HS-27A (cell line): ENCODE measurements around the gene NACAD.

Source experiments
- DNase-seq: peaks from one replicate; pipeline ENCODE4 v3.0.0-alpha.2; 2012; ENCODE audit warnings: low read depth, missing footprints

NACAD gene

GRCh38 chr7:45088821-45089340, at the start of gene NACAD:
Gene NACAD (minus strand): TSS chr7:45088969. CDS start chr7:45088894, 75 bp downstream.
- no peak for DNase-seq

- peak; percentile 20 for DNase-seq
Measured at GRCh38 chr7:45136106-45137060, 47.6 kb upstream of the NACAD start.

GRCh38 chr7:45133877-45134276, 45.1 kb upstream of the NACAD start:
- DNase-seq: no peak

- no peak for DNase-seq
Measured at GRCh38 chr7:45133352-45133751, 44.6 kb upstream of the NACAD start.

- DNase-seq: no peak
Measured at GRCh38 chr7:45132708-45133320, 44.0 kb upstream of the NACAD start.

GRCh38 chr7:45131891-45132290, 43.1 kb upstream of the NACAD start:
- no peak for DNase-seq

- DNase-seq: no peak
Measured at GRCh38 chr7:45130910-45131309, 42.1 kb upstream of the NACAD start.

GRCh38 chr7:45129906-45130305, 41.1 kb upstream of the NACAD start:
- DNase-seq: no peak

GRCh38 chr7:45129181-45129800, 40.5 kb upstream of the NACAD start:
- no peak for DNase-seq

GRCh38 chr7:45126920-45127319, 38.2 kb upstream of the NACAD start:
- DNase-seq: no peak

- no peak for DNase-seq
Measured at GRCh38 chr7:45126201-45126600, 37.4 kb upstream of the NACAD start.

GRCh38 chr7:45125193-45125904, 36.6 kb upstream of the NACAD start:
- no peak for DNase-seq

GRCh38 chr7:45123913-45124710, 35.3 kb upstream of the NACAD start:
- DNase-seq: no peak

GRCh38 chr7:45122975-45123860, 34.4 kb upstream of the NACAD start:
- DNase-seq: no peak

GRCh38 chr7:45119550-45119949, 30.8 kb upstream of the NACAD start:
- no peak for DNase-seq

- DNase-seq: no peak
Measured at GRCh38 chr7:45118889-45119331, 30.1 kb upstream of the NACAD start.

- no peak for DNase-seq
Measured at GRCh38 chr7:45118292-45118691, 29.5 kb upstream of the NACAD start.

GRCh38 chr7:45117582-45117981, 28.8 kb upstream of the NACAD start:
- DNase-seq: no peak

GRCh38 chr7:45116048-45116447, 27.3 kb upstream of the NACAD start:
- no peak for DNase-seq

- no peak for DNase-seq
Measured at GRCh38 chr7:45114926-45115325, 26.2 kb upstream of the NACAD start.
